Measurements from ENCODE around the gene LYRM2.

LYRM2 gene

DNA sequence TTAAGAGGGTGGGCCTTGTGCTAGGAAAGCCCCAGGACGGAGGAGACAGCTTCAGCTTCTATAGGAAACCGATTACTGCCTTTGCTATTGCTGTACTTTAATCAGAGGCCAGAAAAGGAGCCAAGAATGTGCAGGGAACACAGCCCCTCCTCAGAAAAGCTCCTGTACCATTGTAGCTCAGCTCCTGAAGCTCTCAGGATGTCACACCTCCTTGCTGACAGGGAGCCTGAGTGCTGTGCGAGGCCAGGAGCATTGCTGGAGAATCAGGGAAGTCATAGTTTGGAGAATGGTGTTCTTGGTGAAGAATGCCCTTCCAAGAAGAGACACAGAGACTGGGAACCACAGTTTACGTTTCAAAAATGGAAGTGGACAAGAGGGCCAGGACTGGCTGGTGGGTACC, 46.8 kb downstream of the LYRM2 start:
- no peak for DNase-seq (ENCODE audit: low spot score)

DNA sequence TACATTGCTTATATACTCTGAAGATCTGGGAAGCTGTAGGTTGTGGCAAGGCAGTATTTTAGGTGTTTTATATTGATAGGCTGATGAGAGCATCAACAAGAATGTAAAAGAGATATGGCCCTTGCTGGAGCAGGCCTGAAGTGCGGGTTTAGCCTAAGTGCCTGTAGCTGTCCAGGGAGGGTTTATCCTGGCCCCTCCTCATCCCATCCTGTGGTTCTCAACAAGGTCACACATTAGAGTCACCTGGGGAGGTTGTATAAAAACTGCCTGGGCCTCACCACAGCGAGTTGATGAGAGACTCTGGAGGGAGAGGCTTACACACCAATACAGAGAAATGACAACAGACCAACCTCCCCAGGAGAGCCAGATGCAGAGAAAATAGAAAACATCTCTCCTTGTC, 48.4 kb downstream of the LYRM2 start:
- no peak for DNase-seq (ENCODE audit: low spot score)

GRCh38 chr6:89589297-89590025, 49.1 kb downstream of the LYRM2 start:
- no peak for DNase-seq (ENCODE audit: low spot score)

GRCh38 chr6:89585154-89585553, 53.4 kb downstream of the LYRM2 start:
- no peak for DNase-seq (ENCODE audit: low spot score)

DNA sequence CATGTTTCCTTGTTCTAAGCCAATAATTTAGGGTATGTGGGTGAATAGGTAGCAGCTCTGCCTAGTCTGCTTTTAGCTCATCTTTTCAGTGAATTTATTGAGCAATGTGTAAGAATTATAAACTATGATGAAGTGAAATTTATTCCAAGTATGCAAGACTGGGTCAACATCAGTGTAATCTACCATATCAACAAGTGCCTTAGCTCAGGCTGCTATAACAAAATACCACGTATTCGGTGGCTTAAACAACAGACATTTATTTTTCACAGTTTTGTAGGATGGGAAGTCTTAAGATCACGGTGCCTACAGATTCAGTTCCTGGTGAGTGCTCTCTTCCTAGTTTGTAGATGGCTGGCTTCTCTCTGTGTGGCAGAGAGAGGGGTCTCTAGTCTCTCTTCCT, 54.0 kb downstream of the LYRM2 start:
- no peak for DNase-seq (ENCODE audit: low spot score)

GRCh38 chr6:89583559-89583958, 55.0 kb downstream of the LYRM2 start:
- no peak for DNase-seq (ENCODE audit: low spot score)

DNA sequence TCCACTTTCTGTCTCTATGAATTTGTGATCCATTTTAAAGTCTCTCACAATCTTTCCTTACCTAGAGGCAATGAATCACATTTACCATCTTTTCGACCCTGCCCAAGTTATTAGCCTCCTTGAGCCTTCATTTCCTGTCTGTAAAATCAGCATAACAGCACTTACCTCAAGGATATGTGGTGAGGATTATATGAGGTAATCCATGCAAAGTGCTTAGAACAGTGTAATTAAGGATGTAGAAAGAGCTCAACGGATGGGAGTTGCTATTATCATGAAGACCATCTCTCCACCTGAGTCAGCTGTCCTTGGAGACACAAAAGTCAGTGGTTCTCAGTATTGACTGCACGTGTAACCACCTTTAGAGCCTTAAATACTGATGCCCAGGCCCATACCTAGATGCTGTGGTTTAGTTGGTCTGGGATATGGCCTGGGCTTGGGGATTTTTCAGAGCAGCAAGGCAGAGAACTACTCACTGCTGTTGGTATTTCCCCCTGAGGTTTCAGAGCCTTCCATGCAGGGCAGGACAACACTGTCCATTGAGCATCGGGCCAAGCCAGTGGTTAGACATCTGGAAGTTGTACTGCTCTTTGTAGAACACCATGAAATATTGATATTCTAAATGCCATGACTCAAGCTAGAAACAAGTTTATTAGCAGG, 55.8 kb downstream of the LYRM2 start:
- no peak for DNase-seq (ENCODE audit: low spot score)

DNA sequence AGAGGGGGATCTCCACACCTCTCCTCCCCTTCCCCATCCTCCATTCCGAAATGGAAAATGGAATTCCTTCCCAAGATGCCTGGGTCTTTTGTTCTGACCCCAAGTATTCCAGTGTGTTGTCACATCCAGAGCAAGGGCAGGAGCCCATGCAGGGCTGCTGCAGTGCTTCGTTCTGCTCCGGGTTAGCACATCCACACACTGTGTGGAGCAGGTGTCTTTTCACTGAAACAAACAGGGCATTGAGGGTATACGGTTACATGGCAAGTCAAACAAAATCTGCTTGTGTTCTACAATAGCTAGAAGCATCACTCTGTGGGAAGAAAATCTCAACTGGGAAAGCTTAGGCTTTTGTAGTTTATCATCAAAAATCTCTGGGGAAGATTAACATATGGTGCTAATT, 56.9 kb downstream of the LYRM2 start:
- DNase-seq (ENCODE audit: low spot score): no peak

DNA sequence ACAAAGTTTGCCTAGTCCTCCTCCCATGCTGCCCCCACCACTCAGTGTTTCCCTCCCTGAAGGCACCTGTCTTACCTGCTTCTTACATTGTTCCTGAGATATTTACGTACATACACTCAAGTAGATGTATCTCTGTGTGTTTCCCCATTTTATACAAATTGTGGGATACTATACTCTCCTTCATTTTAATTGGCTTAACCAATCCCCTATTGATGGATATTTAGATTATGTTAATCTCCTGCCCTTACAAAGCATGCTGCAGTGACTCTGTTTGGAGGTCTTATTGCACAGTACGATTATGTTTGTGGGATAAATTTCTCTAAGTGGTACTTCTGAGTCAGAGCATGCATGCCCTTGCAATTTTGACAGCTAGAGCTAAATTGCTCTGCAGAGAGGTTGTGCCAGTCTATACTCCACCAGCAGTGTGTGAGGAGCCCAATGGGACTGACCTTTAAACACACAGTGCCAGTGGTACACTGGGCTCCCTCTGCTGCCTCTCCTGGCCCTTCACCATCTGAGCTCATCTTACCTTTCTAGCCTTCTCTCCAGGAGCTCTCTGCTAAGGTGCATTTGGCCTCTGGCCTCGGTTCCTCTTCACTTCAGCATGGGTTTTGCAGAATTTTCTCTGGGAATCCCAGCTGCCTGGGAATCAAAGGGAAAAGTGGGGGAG, 57.4 kb downstream of the LYRM2 start:
- no peak for DNase-seq (ENCODE audit: low spot score)

GRCh38 chr6:89575562-89575960, 63.0 kb downstream of the LYRM2 start:
- no peak for DNase-seq (ENCODE audit: low spot score)

- DNase-seq (ENCODE audit: low spot score): no peak
Measured at GRCh38 chr6:89574910-89575561, 63.5 kb downstream of the LYRM2 start.

DNA sequence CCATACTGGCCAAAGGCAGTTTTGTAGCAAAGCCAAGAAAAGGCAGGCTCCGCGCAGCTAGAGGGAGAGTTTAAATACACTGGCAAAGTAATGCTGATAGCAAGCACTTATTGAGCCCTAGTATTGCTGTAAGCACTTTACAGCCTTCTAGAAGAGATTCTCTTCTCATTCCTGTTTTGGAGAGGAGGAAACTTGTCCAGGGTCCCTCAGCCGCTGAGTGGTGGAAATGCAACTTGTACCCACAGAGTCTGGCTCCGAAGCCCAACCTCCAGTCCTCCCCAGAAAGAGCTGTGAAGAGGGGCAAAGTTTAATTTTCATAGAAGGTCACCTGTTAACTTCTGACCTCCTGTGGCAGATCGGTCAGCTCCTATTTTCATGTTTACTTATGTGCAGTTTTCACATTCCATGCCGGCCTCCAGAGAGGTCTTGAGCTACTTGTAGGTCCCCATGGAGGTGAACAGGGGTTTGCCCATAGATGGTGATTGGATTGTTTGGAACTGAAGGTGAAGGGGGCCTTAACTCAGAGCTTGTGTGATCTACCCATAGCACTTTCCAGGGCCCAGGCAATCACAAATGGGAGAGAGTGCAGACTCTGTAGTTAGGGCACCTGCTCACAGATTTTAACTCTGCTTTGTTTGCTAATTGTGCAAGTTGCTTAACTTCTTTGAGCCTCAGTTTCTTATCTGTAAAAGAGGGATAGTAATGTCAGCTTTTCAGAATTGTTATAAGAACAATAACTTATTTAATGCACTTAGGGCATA, 70.7 kb downstream of the LYRM2 start:
- DNase-seq (ENCODE audit: low spot score): no peak

DNA sequence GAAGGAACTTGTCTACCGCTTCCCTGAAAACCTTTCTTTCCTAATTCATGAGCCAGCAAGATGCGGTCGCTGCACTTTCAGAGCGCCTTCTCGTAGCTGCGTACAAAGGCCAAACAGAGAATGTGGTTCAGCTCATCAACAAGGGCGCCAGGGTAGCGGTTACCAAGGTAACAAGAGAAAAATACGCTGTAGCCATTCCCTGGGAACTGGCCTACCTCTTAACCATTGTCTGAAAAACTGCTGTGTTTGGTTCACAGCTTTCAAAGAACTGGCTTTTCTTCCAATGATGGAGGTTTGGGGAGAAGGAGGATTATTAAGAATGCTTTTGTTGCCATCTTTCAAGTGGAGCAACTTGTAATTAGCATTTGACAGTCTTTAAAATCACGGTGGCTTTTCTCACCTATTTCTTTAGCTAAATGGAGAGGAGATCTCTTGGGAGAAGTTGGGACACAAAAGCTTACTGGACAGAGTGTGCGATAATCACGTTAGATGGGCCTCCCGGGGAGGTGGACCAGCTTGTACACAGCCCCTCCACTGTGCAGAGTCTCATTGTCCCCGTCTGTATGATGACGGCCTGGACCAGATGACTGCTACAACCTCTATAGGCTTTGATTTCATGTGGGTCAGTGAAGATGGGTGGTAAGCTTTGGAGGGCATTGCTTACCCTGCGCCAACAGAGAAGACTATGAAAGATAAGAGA, 71.5 kb downstream of the LYRM2 start:
- DNase-seq (ENCODE audit: low spot score): no peak

DNA sequence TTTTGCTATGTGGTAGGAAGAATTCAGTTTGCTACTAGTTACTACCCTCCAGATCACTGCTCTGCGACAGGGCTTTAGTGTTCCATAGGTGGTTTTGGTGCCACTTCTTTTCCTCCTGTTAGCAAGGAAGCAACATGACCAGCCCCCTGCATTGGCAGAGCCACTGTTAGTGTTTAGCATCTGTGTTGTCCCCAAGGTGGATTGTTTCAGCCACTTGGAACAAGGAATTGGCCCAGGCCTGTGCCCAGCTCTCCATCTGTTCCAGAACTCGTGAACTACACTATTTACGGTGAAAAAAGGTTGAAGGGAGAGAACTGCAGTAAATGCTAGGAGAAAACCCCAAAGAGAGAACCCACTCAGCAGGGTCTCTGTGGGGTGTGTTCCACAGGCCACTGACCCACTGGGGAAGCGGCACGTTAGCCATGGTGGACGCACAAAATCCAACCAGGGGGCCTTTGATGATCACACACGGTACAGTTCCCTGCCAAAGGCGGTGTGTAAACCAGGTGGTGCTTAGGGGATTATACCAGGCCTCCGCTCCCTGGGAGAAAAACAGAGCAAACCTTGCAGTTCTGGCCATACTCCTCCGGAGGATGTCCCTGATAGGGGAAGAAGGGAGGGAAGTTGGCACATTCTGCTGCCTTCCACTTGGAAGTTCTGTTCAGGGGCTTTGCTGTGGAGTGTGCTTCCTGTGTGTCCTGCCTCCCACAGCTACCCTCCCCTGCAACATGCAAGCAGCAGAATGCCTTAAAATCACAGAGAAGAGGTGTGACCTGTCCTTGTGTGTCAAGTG, 72.3 kb downstream of the LYRM2 start:
- DNase-seq (ENCODE audit: low spot score): no peak

DNA sequence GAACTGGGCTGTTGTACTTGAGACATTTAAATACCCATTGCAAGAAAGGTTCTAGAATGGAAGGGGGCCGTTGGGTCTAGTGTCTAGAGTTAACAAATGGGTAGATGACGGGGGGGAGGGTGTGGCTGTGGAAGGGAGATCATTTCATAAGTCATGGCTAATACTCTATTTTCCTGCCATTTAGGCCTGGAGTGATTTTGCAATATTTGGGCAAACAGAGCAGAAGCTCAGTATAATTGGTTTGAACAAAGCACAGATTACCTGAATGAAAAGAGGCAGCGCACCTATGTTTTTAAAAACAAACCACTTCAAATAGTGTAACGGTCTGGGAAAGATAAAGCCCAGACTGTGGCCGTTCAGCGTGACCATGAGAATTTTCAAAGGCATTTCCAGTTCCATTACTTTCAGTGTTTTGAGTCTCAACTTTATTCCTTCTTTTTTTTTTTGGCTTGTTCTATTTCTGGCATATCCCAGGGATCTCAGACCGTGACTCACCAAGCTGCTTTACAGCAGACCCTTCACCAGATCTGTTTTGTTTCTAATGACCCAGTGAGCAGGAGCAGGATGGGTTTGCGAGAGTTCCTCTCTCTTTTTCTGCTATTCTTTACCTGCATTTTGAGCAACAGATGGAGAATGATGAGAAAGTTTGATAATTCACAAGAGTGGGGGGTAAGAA, 73.7 kb downstream of the LYRM2 start:
- no peak for DNase-seq (ENCODE audit: low spot score)

DNA sequence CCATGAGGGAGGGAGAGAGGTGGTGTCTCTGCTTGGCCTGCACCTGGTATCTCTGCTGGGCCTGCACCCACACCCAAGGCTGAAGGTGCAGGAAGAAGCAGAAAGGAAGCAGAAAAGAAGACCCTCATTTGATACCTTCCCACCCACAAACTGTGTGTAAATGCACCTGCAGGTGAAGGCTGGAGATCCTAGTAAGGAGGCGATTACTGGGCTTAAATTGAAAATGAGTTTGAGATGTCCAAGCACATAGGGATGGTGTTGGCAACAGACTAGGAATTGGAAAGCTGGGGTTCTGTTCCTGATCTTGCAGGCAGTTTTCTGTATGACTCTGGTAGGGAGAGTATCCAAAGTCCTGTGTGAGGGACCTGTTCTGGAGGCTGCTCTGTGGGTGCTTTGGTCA, 74.7 kb downstream of the LYRM2 start:
- no peak for DNase-seq (ENCODE audit: low spot score)

GRCh38 chr6:89562093-89562973, 76.2 kb downstream of the LYRM2 start:
- DNase-seq (ENCODE audit: low spot score): no peak

GRCh38 chr6:89559487-89559886, 79.1 kb downstream of the LYRM2 start:
- DNase-seq (ENCODE audit: low spot score): no peak

GRCh38 chr6:89555806-89556205, 82.7 kb downstream of the LYRM2 start:
- DNase-seq (ENCODE audit: low spot score): no peak

Data from left forelimb (tissue), 1 donor.